Osteoblast (primary cell): ENCODE results near the gene AFF3. TPM values are rescaled to one million over a fixed set of nuclear protein-coding genes. Genes with fewer than 3 reads are reported as not detected.

Source experiments
- DNase-seq: peaks from one replicate; pipeline ENCODE4 v3.0.0; 2011; ENCODE audit warnings: low spot score, mixed read lengths; ENCODE audit not compliant: insufficient read length; ENCODE audit errors: missing footprints
- H2AFZ ChIP-seq: 2 replicates; pipeline ENCODE4 v1.6.0; 2011; ENCODE audit warnings: mild to moderate bottlenecking, low read length
- H3K27ac ChIP-seq: 2 replicates; pipeline ENCODE4 v1.5.1; 2011; ENCODE audit warnings: mild to moderate bottlenecking, low read depth, low read length, moderate library complexity
- H3K27me3 ChIP-seq: 2 replicates; pipeline ENCODE4 v1.6.0; 2012; ENCODE audit warnings: mild to moderate bottlenecking, control low read depth, inconsistent platforms, low read length, moderate library complexity; ENCODE audit not compliant: insufficient read depth
- H3K36me3 ChIP-seq: 2 replicates; pipeline ENCODE4 v1.5.1; 2011; ENCODE audit warnings: mild to moderate bottlenecking, low read length, control low read depth, moderate library complexity; ENCODE audit not compliant: insufficient read depth
- H3K4me1 ChIP-seq: 2 replicates; pipeline ENCODE4 v1.5.1; 2011; ENCODE audit warnings: mild to moderate bottlenecking, low read length, control low read depth, moderate library complexity; ENCODE audit not compliant: insufficient read depth
- H3K4me2 ChIP-seq: 2 replicates; pipeline ENCODE4 v1.6.0; 2011; ENCODE audit warnings: mild to moderate bottlenecking, low read length; ENCODE audit not compliant: insufficient read depth
- H3K4me3 ChIP-seq: fragments of 200-600 bp; sonication (generic); 3 replicates; pipeline ENCODE4 v1.5.1; 2012; ENCODE audit warnings: mild to moderate bottlenecking, low read length, inconsistent platforms; ENCODE audit not compliant: insufficient read depth
- H3K79me2 ChIP-seq: 2 replicates; pipeline ENCODE4 v1.6.0; 2012; ENCODE audit warnings: mild to moderate bottlenecking, low read length, control low read depth, inconsistent platforms; ENCODE audit not compliant: insufficient read depth
- H3K9me3 ChIP-seq: 2 replicates; pipeline ENCODE4 v1.5.1; 2011; ENCODE audit warnings: low read depth, low read length, control low read depth
- H4K20me1 ChIP-seq: 2 replicates; pipeline ENCODE4 v1.6.0; 2012; ENCODE audit warnings: mild to moderate bottlenecking, low read length, control low read depth; ENCODE audit not compliant: insufficient read depth
- CTCF ChIP-seq: IDR thresholded peaks from 2 replicates; pipeline ENCODE4 v1.5.1; 2011; ENCODE audit warnings: mild to moderate bottlenecking, low read depth, low read length, moderate library complexity; ENCODE audit errors: extremely low read depth
- total RNA-seq: library from RNA; depleted of rRNA; stranded (reverse); fragments of >200 nt; gene quantifications from 2 replicates; pipeline ENCODE4 v1.2.3, GENCODE V29; 2012

AFF3 gene
- total RNA-seq, 1 donor = 4.3 TPM

GRCh38 chr2:99595373-99595772, 547.0 kb downstream of the AFF3 start:
- Histone ChIP-seq H3K27ac (no peak overlapping the region), H3K36me3 (no peaks in the 10 kb centered on the region), H2AFZ (no peak overlapping the region), H4K20me1 (no peaks in the 10 kb centered on the region), H3K9me3 (no peaks in the 10 kb centered on the region), H3K79me2 (no peaks in the 10 kb centered on the region), H3K4me3 (no peak overlapping the region), H3K4me1 (peaks cover 13% of the 10 kb centered on the region), H3K27me3 (no peaks in the 10 kb centered on the region), H3K4me2 (no peak overlapping the region)
- TF ChIP-seq CTCF = no peak
- no peak for DNase-seq

- no peak for TF ChIP-seq CTCF
- H3K4me2 ChIP-seq = no peak overlapping the region
- no peaks in the 10 kb centered on the region for H3K9me3 ChIP-seq
- no peak overlapping the region for H2AFZ ChIP-seq
- no peak overlapping the region for H3K4me3 ChIP-seq
- no peaks in the 10 kb centered on the region for H3K27me3 ChIP-seq
- no peaks in the 10 kb centered on the region for H4K20me1 ChIP-seq
- H3K36me3 ChIP-seq = no peaks in the 10 kb centered on the region
- DNase-seq = no peak
- no peaks in the 10 kb centered on the region for H3K79me2 ChIP-seq
- no peak overlapping the region for H3K27ac ChIP-seq
- H3K4me1 ChIP-seq = peaks cover 13% of the 10 kb centered on the region
Observed at GRCh38 chr2:99593692-99594427, 548.5 kb downstream of the AFF3 start.

- Histone ChIP-seq H3K27ac (no peak overlapping the region), H3K4me2 (no peak overlapping the region), H2AFZ (no peak overlapping the region), H3K79me2 (no peaks in the 10 kb centered on the region), H3K9me3 (no peaks in the 10 kb centered on the region), H3K4me1 (peaks cover 3% of the 10 kb centered on the region), H3K36me3 (no peaks in the 10 kb centered on the region), H3K4me3 (no peak overlapping the region), H3K27me3 (no peaks in the 10 kb centered on the region), H4K20me1 (no peaks in the 10 kb centered on the region)
- DNase-seq = no peak
- TF ChIP-seq CTCF = no peak
Observed at GRCh38 chr2:99576775-99577174, 565.6 kb downstream of the AFF3 start.

DNA sequence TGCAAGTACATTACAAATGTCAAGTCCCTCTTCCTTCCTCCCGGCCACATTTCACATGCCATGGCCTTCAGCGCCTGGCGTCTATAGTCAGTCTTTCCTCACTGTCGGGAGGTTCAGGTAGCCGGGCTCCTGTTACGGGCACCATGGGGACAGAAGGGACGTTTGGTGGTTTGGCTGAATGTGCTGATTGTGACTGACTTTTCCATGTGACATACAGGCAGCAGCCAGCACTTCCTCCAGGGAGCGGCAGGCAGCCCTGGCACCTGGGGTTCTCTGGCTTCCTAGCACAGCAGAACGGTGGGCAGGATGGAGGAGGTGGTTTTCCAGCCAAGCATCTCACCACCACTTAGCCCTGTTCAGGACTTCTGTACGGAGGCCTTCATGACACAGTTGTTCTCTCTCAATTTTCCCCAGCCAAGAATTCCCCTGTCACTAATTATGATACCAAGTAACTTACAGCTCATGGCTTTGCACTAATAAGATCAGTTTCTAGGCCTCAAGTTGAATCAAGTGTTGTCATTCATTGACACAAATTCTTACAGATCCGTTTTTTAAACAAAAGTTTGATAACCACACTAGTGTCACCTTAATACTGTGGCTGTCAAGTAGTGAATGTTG, 568.6 kb downstream of the AFF3 start:
- Histone ChIP-seq H3K27ac (no peak overlapping the region), H3K4me3 (no peak overlapping the region), H3K79me2 (no peaks in the 10 kb centered on the region), H3K4me1 (peaks cover 3% of the 10 kb centered on the region), H3K4me2 (no peak overlapping the region), H3K36me3 (no peaks in the 10 kb centered on the region), H3K9me3 (no peaks in the 10 kb centered on the region), H4K20me1 (no peaks in the 10 kb centered on the region), H3K27me3 (no peaks in the 10 kb centered on the region), H2AFZ (no peak overlapping the region)
- DNase-seq = no peak
- TF ChIP-seq CTCF = no peak
